GM19043 (cell line): ENCODE measurements around the gene NANS.
A peak's percentile ranks its signal among the peaks of the same experiment; 100 is the strongest.
"Not testable (repeated sequence)": the region's sequence is repeated elsewhere in the genome, so short reads cannot be mapped to it uniquely, and the experiment has no call there.

Experiments used
- ATAC-seq: cut with Tn5 transposase; IDR thresholded peaks from one replicate; pipeline ENCODE4 v1.9.1; 2021; ENCODE audit warnings: low read depth; ENCODE audit not compliant: unreplicated experiment

The NANS gene

DNA sequence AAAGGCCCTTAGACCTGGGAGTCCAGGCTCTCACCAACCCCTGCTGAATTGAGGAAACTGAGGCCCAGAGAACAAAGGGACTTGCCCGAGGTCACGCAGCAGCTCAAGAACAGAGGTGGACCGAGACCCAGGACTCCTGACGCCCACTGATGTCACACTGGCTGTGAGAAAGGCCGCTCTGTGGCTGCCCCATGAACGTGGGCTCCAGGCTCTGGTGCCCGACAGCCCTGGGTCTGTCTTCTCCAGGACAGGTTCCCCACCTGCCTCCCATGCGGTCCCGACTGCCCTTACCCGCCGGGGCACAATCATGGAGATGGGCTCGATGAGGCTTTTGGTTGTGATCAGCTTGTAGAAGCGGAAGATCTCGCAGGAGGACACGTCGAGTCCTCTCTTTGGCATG lies 71.8 kb downstream of the NANS start:
- ATAC-seq = no peak

- ATAC-seq = peak; percentile 88
Observed at GRCh38 chr9:98129451-98129881, 72.9 kb downstream of the NANS start.

GRCh38 chr9:98130060-98130459 lies 73.5 kb downstream of the NANS start:
- not testable (repeated sequence) for ATAC-seq

GRCh38 chr9:98130576-98131228 lies 74.2 kb downstream of the NANS start:
- no peak for ATAC-seq

- no peak for ATAC-seq
Observed at GRCh38 chr9:98132158-98132557, 75.6 kb downstream of the NANS start.
